ENCODE measurements around the gene R3HDM2. TPM values are rescaled to one million over a fixed set of nuclear protein-coding genes. Genes with fewer than 3 reads are reported as not detected.

Gene R3HDM2
- total and polyA plus RNA-seq, 2 of the 13 experiments (the other 11 are each of a cell fraction or from before 2014, with no cell fraction given), result 11.1 to 23.5 TPM

DNA sequence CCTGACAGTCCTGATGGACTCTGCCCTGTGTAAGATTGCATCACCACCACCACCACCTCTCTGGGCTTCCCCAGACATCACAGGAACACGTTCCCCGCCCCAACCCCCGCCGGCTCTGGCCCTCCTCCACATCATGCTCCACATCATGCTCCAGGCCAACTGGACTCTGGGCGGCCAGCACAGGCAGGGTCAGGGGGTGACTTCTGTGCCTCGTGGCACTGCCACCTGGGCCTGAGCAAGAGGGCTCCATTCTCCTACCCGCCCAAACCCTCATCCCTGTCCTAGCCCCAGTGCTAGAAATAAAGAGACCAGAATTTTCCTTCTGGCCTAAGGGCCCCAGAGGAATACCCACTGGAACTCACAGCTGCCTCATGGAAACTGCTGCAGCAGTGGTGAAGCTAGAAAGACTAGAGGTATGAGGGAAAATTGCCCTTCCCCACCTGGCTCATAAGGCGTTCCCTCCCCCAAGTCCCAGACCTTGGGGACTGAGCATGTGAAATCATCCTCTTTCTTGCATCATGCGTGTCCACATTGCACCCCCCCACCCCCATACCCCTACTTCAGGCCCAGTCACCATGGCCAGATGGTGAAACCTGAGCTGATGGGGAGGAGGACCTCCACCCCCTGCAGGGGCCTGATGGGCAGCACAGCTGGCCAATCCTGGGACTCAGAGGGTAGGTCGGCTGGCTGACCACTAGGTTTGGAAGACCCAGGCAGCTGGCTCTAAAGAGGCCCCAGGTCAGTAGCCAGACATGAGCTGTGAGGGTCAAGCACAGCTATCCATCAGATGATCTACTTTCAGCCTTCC lies 23.9 kb upstream of the R3HDM2 start, which contains the start of gene INHBE (continued):
- 0 out of 2 replicates have a peak, but pooled peaks have one; percentile 39 for TF ChIP-seq ZKSCAN5 (CRISPR knock-in tag; IDR thresholded peaks at IDR 0.05)
- peak; percentile 96 for TF ChIP-seq TARDBP (CRISPR knock-in tag; IDR thresholded peaks at IDR 0.05)
- TF ChIP-seq, protein P1, sequence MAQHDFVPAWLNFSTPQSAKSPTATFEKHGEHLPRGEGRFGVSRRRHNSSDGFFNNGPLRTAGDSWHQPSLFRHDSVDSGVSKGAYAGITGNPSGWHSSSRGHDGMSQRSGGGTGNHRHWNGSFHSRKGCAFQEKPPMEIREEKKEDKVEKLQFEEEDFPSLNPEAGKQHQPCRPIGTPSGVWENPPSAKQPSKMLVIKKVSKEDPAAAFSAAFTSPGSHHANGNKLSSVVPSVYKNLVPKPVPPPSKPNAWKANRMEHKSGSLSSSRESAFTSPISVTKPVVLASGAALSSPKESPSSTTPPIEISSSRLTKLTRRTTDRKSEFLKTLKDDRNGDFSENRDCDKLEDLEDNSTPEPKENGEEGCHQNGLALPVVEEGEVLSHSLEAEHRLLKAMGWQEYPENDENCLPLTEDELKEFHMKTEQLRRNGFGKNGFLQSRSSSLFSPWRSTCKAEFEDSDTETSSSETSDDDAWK (CRISPR knock-in tag; IDR thresholded peaks at IDR 0.05), result no peak
- no peak for TF ChIP-seq SETDB1 (CRISPR knock-in tag; IDR thresholded peaks at IDR 0.05; ENCODE audit: borderline replicate concordance)
- TF ChIP-seq KLF9 (CRISPR knock-in tag; IDR thresholded peaks at IDR 0.05; ENCODE audit: low read depth), result peak; percentile 69; the same call in 1 of the 2 replicates
- TF ChIP-seq ZNF264 (CRISPR knock-in tag; IDR thresholded peaks at IDR 0.05), result 0 out of 2 replicates have a peak, but pooled peaks have one; percentile 67
- TF ChIP-seq, protein P2, sequence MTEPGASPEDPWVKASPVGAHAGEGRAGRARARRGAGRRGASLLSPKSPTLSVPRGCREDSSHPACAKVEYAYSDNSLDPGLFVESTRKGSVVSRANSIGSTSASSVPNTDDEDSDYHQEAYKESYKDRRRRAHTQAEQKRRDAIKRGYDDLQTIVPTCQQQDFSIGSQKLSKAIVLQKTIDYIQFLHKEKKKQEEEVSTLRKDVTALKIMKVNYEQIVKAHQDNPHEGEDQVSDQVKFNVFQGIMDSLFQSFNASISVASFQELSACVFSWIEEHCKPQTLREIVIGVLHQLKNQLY (CRISPR knock-in tag; IDR thresholded peaks at IDR 0.05), result peak; percentile 96
- TF ChIP-seq, protein P3, sequence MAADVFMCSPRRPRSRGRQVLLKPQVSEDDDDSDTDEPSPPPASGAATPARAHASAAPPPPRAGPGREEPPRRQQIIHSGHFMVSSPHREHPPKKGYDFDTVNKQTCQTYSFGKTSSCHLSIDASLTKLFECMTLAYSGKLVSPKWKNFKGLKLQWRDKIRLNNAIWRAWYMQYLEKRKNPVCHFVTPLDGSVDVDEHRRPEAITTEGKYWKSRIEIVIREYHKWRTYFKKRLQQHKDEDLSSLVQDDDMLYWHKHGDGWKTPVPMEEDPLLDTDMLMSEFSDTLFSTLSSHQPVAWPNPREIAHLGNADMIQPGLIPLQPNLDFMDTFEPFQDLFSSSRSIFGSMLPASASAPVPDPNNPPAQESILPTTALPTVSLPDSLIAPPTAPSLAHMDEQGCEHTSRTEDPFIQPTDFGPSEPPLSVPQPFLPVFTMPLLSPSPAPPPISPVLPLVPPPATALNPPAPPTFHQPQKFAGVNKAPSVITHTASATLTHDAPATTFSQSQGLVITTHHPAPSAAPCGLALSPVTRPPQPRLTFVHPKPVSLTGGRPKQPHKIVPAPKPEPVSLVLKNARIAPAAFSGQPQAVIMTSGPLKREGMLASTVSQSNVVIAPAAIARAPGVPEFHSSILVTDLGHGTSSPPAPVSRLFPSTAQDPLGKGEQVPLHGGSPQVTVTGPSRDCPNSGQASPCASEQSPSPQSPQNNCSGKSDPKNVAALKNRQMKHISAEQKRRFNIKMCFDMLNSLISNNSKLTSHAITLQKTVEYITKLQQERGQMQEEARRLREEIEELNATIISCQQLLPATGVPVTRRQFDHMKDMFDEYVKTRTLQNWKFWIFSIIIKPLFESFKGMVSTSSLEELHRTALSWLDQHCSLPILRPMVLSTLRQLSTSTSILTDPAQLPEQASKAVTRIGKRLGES (CRISPR knock-in tag; IDR thresholded peaks at IDR 0.05; ENCODE audit: borderline replicate concordance), result peak; percentile 51; the same call in 1 of the 2 replicates
- TF ChIP-seq CCDC6 (CRISPR knock-in tag; IDR thresholded peaks at IDR 0.05), result no peak
- TF ChIP-seq, protein P4, sequence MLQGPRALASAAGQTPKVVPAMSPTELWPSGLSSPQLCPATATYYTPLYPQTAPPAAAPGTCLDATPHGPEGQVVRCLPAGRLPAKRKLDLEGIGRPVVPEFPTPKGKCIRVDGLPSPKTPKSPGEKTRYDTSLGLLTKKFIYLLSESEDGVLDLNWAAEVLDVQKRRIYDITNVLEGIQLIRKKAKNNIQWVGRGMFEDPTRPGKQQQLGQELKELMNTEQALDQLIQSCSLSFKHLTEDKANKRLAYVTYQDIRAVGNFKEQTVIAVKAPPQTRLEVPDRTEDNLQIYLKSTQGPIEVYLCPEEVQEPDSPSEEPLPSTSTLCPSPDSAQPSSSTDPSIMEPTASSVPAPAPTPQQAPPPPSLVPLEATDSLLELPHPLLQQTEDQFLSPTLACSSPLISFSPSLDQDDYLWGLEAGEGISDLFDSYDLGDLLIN (CRISPR knock-in tag; IDR thresholded peaks at IDR 0.05; ENCODE audit: borderline replicate concordance), result no peak
- no peak for TF ChIP-seq ZNF224 (CRISPR knock-in tag; IDR thresholded peaks at IDR 0.05)
- peak; percentile 66; the same call in 1 of the 2 replicates for TF ChIP-seq HOXA9 (CRISPR knock-in tag; IDR thresholded peaks at IDR 0.05; ENCODE audit: borderline replicate concordance)
- TF ChIP-seq NCOA2 (CRISPR knock-in tag; IDR thresholded peaks at IDR 0.05), result peak; percentile 83
- no peak for TF ChIP-seq ZNF383 (CRISPR knock-in tag; IDR thresholded peaks at IDR 0.05; ENCODE audit: borderline replicate concordance)
- TF ChIP-seq, protein P5, sequence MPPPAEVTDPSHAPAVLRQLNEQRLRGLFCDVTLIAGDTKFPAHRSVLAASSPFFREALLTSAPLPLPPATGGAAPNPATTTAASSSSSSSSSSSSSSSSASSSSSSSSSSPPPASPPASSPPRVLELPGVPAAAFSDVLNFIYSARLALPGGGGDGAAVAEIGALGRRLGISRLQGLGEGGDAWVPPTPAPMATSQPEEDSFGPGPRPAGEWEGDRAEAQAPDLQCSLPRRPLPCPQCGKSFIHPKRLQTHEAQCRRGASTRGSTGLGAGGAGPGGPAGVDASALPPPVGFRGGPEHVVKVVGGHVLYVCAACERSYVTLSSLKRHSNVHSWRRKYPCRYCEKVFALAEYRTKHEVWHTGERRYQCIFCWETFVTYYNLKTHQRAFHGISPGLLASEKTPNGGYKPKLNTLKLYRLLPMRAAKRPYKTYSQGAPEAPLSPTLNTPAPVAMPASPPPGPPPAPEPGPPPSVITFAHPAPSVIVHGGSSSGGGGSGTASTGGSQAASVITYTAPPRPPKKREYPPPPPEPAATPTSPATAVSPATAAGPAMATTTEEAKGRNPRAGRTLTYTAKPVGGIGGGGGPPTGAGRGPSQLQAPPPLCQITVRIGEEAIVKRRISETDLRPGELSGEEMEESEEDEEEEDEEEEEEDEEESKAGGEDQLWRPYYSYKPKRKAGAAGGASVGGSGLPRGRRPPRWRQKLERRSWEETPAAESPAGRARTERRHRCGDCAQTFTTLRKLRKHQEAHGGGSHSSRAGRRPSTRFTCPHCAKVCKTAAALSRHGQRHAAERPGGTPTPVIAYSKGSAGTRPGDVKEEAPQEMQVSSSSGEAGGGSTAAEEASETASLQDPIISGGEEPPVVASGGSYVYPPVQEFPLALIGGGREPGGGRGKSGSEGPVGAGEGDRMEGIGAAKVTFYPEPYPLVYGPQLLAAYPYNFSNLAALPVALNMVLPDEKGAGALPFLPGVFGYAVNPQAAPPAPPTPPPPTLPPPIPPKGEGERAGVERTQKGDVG (CRISPR knock-in tag; IDR thresholded peaks at IDR 0.05; ENCODE audit: borderline replicate concordance), result peak; percentile 85; the same call in 1 of the 2 replicates
- TF ChIP-seq MIXL1 (CRISPR knock-in tag; IDR thresholded peaks at IDR 0.05), result peak; percentile 37; the same call in 1 of the 2 replicates
- 0 out of 2 replicates have a peak, but pooled peaks have one; percentile 67 for TF ChIP-seq MZF1 (CRISPR knock-in tag; IDR thresholded peaks at IDR 0.05; ENCODE audit: borderline replicate concordance)
- peak; percentile 88 for TF ChIP-seq GATAD2A (CRISPR knock-in tag; IDR thresholded peaks at IDR 0.05)
- peak; percentile 43; the same call in 1 of the 2 replicates for TF ChIP-seq BRD4 (CRISPR knock-in tag; IDR thresholded peaks at IDR 0.05)
- peak; percentile 79; the same call in 1 of the 2 replicates for TF ChIP-seq ZNF234 (CRISPR knock-in tag; conservative IDR thresholded peaks at IDR 0.05)
